HCT116 (cell line): Measurements from ENCODE around the gene CAPN2.

Experiments used
- EGR1 ChIP-seq: IDR thresholded peaks from 2 replicates; pipeline ENCODE4 v1.6.1; 2012; ENCODE audit warnings: low read depth
- ELF1 ChIP-seq: IDR thresholded peaks from 2 replicates; pipeline ENCODE4 v1.6.1; 2012; ENCODE audit warnings: low read depth, borderline replicate concordance
- EZH2 ChIP-seq: fragments of 200-600 bp; sonication (generic); IDR thresholded peaks from 2 replicates; pipeline ENCODE4 v1.6.1; 2017; ENCODE audit warnings: antibody characterized with exemption, mixed run types
- POLR2A ChIP-seq: IDR thresholded peaks from 2 replicates; pipeline ENCODE4 v1.7.0; 2011; ENCODE audit warnings: borderline replicate concordance; ENCODE audit not compliant: insufficient read depth, insufficient read length; ENCODE audit errors: extremely low read depth
- POLR2AphosphoS5 ChIP-seq: IDR thresholded peaks from 2 replicates; pipeline ENCODE4 v1.6.1; 2011; ENCODE audit warnings: mild to moderate bottlenecking, low read depth, low read length, moderate library complexity
- RAD21 ChIP-seq: IDR thresholded peaks from 2 replicates; pipeline ENCODE4 v1.6.1; 2012; ENCODE audit warnings: low read depth, mild to moderate bottlenecking
- SP1 ChIP-seq: IDR thresholded peaks from 2 replicates; pipeline ENCODE4 v1.6.1; 2012; ENCODE audit warnings: low read depth
- TCF7L2 ChIP-seq: IDR thresholded peaks from 2 replicates; pipeline ENCODE4 v1.7.0; 2011; ENCODE audit warnings: borderline replicate concordance, inconsistent platforms; ENCODE audit not compliant: insufficient read depth, insufficient read length; ENCODE audit errors: extremely low read depth
- ZNF274 ChIP-seq: fragments of 200-500 bp; sonication (Bioruptor generic); IDR thresholded peaks from 2 replicates; pipeline ENCODE4 v1.6.1; 2014; ENCODE audit warnings: mild to moderate bottlenecking, low read depth, low read length, inconsistent platforms
- TF ChIP-seq, protein P1 (sequence below), 3 experiments: fragments of 200-600 bp in 1 of 3; sonication (generic) in 1 of 3; IDR thresholded peaks in 2 of 3; conservative IDR thresholded peaks in 1 of 3; 2 replicates each; pipeline ENCODE4 v1.5.1; 2012 to 2017; ENCODE audit warnings: low read depth in 2 of 3, low read length in 2 of 3, antibody characterized with exemption in 1 of 3, borderline replicate concordance in 1 of 3, control low read depth in 1 of 3, mild to moderate bottlenecking in 1 of 3, mixed read lengths in 1 of 3, mixed run types in 1 of 3, moderate library complexity in 1 of 3; ENCODE audit not compliant: insufficient read depth in 1 of 3

DNA sequence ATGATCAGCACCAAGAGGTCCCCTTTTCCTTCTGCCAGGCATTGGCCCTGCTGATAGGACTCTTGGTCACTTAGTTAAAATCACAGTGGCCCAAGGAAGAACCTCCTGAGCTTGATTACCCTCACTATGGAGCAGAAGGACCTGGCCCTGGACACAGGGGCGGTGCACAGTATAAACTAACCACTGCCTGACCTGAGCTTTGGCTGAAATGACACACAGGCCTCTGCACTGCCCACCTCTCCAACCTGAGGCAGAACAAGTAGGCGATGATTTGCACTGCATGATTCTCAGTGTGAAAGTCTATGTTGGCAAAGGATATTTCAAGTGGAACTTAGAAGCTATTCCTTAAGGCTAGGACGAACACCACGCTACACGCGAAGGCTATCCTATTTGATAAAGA lies 48.5 kb downstream of the CAPN2 start:
- TF ChIP-seq, protein P1, sequence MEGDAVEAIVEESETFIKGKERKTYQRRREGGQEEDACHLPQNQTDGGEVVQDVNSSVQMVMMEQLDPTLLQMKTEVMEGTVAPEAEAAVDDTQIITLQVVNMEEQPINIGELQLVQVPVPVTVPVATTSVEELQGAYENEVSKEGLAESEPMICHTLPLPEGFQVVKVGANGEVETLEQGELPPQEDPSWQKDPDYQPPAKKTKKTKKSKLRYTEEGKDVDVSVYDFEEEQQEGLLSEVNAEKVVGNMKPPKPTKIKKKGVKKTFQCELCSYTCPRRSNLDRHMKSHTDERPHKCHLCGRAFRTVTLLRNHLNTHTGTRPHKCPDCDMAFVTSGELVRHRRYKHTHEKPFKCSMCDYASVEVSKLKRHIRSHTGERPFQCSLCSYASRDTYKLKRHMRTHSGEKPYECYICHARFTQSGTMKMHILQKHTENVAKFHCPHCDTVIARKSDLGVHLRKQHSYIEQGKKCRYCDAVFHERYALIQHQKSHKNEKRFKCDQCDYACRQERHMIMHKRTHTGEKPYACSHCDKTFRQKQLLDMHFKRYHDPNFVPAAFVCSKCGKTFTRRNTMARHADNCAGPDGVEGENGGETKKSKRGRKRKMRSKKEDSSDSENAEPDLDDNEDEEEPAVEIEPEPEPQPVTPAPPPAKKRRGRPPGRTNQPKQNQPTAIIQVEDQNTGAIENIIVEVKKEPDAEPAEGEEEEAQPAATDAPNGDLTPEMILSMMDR (IDR thresholded peaks at IDR 0.05 in 2 of 3, conservative IDR thresholded peaks at IDR 0.05 in 1 of 3; ENCODE audit: borderline replicate concordance in 1 of 3, insufficient read depth in 1 of 3, low read depth in 2 of 3, low read length in 2 of 3) = no peak
- no peak for TF ChIP-seq EGR1
- no peak for TF ChIP-seq POLR2A
- TF ChIP-seq RAD21 = no peak
- TF ChIP-seq SP1 = no peak
- no peak for TF ChIP-seq TCF7L2
- TF ChIP-seq POLR2AphosphoS5 = no peak
- TF ChIP-seq EZH2 = no peak
- TF ChIP-seq ZNF274 = no peak
- no peak for TF ChIP-seq ELF1
